ENCODE results near the gene ACTMAP.

- TF ChIP-seq POLR2A (IDR thresholded peaks at IDR 0.05) (peak in 1 of 2 donors; percentile 21), EP300 (IDR thresholded peaks at IDR 0.05) (peak in 1 of 2 donors; percentile 46)
- TF ChIP-seq, protein P1, sequence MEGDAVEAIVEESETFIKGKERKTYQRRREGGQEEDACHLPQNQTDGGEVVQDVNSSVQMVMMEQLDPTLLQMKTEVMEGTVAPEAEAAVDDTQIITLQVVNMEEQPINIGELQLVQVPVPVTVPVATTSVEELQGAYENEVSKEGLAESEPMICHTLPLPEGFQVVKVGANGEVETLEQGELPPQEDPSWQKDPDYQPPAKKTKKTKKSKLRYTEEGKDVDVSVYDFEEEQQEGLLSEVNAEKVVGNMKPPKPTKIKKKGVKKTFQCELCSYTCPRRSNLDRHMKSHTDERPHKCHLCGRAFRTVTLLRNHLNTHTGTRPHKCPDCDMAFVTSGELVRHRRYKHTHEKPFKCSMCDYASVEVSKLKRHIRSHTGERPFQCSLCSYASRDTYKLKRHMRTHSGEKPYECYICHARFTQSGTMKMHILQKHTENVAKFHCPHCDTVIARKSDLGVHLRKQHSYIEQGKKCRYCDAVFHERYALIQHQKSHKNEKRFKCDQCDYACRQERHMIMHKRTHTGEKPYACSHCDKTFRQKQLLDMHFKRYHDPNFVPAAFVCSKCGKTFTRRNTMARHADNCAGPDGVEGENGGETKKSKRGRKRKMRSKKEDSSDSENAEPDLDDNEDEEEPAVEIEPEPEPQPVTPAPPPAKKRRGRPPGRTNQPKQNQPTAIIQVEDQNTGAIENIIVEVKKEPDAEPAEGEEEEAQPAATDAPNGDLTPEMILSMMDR (IDR thresholded peaks at IDR 0.05), result no peak
These were observed 31.4 kb downstream of the ACTMAP start for GRCh38 chr19:40718774-40719391.
